Panc1 (cell line): Measurements from ENCODE around the gene MND1. TPM values are rescaled to one million over a fixed set of nuclear protein-coding genes. Genes with fewer than 3 reads are reported as not detected.

Experiments used
- ATAC-seq: fragments of 200-7000 bp; cut with Tn5 transposase; 2 replicates; pipeline ENCODE4 v1.9.1; 2020; ENCODE audit warnings: mild to moderate bottlenecking, moderate library complexity
- BruUV-seq: library from RNA; stranded (reverse); fragments of 400-500 nt; replicated peaks from 2 replicates; lab custom pipeline; 2021; lab: Mats Ljungman, UMichigan
- CTCF ChIA-PET: fragments of 300-600 bp; sonication (Branson Sonifier 250); formaldehyde crosslinking; loops from one replicate; lab custom pipeline; 2022; ENCODE audit warnings: antibody characterized with exemption; lab: Charles Lee
- POLR2A ChIA-PET: fragments of 300-600 bp; sonication (Branson Sonifier 250); formaldehyde crosslinking; loops from one replicate; lab custom pipeline; 2022; ENCODE audit warnings: antibody characterized with exemption; lab: Charles Lee
- DNase-seq: peaks from one replicate; pipeline ENCODE4 v3.0.0-alpha.2; 2010; ENCODE audit warnings: low read depth, low spot score
- H3K27ac ChIP-seq: 2 replicates; pipeline ENCODE4 v1.5.1; 2011; ENCODE audit warnings: mild to moderate bottlenecking, low read length, inconsistent platforms
- H3K27me3 ChIP-seq: fragments of 200-500 bp; sonication (Bioruptor generic); 2 replicates; pipeline ENCODE4 v1.6.0; 2014; ENCODE audit warnings: low read length, inconsistent platforms; ENCODE audit not compliant: control insufficient read depth, insufficient read depth
- H3K36me3 ChIP-seq: fragments of 200-500 bp; sonication (Bioruptor generic); 2 replicates; pipeline ENCODE4 v1.5.1; 2014; ENCODE audit warnings: inconsistent platforms, mild to moderate bottlenecking, low read length, moderate library complexity; ENCODE audit not compliant: control insufficient read depth, insufficient read depth
- H3K4me1 ChIP-seq: 2 replicates; pipeline ENCODE4 v1.5.1; 2011; ENCODE audit warnings: inconsistent platforms, mild to moderate bottlenecking, low read length, moderate library complexity; ENCODE audit not compliant: control insufficient read depth, insufficient read depth
- H3K4me3 ChIP-seq, 2 experiments: 2 replicates each; pipeline ENCODE4 v1.5.1; 2011 to 2012; ENCODE audit warnings: low read depth in 2 of 2, low read length in 2 of 2, mild to moderate bottlenecking in 2 of 2, inconsistent platforms in 1 of 2, moderate library complexity in 1 of 2
- H3K9me3 ChIP-seq: fragments of 200-500 bp; sonication (Bioruptor generic); 2 replicates; pipeline ENCODE4 v1.5.1; 2014; ENCODE audit warnings: low read depth, mild to moderate bottlenecking, inconsistent platforms, low read length, moderate library complexity; ENCODE audit not compliant: control insufficient read depth, insufficient read depth
- POLR2AphosphoS5 ChIP-seq: IDR thresholded peaks from 2 replicates; pipeline ENCODE4 v1.6.1; 2012; ENCODE audit warnings: mild to moderate bottlenecking, low read depth, low read length, moderate library complexity
- SIN3A ChIP-seq: IDR thresholded peaks from 2 replicates; pipeline ENCODE4 v1.6.1; 2012; ENCODE audit warnings: low read depth, mild to moderate bottlenecking, low read length, moderate library complexity, borderline replicate concordance; ENCODE audit not compliant: insufficient read depth
- TCF7L2 ChIP-seq: IDR thresholded peaks from 2 replicates; pipeline ENCODE4 v1.6.1; 2011; ENCODE audit warnings: mild to moderate bottlenecking, low read depth, low read length, inconsistent platforms
- in situ Hi-C: cut with HindIII; loops from 2 replicates; pipeline ENCODE4 v1.10.0; 2016; ENCODE audit warnings: low sequenced_read_pairs, low pct_unique_long_range_greater_than_20kb
- intact Hi-C: fragments of 100-400 bp; cut with micrococcal nuclease; formaldehyde crosslinking; loops from one replicate; pipeline ENCODE4 v1.10.0; 2022; ENCODE audit not compliant: unreplicated experiment
- total RNA-seq: library from RNA; stranded (reverse); gene quantifications from one replicate; pipeline ENCODE4 v1.2.1, GENCODE V29; 2021; ENCODE audit not compliant: unreplicated experiment
- TF ChIP-seq, protein P1 (sequence below): fragments of 450-650 bp; IDR thresholded peaks from 2 replicates; pipeline ENCODE4 v1.5.1; 2017; ENCODE audit warnings: mild to moderate bottlenecking
- TF ChIP-seq, protein P2 (sequence below), 2 experiments: IDR thresholded peaks; 2 replicates each; pipeline ENCODE4 v1.6.1; 2011 to 2012; ENCODE audit warnings: low read depth in 2 of 2, control low read depth in 1 of 2, low read length in 1 of 2, mild to moderate bottlenecking in 1 of 2, moderate library complexity in 1 of 2; ENCODE audit not compliant: insufficient read depth in 1 of 2

The MND1 gene
- total RNA-seq, 1 experiment from 2014 or later, result 9.4 TPM

DNA sequence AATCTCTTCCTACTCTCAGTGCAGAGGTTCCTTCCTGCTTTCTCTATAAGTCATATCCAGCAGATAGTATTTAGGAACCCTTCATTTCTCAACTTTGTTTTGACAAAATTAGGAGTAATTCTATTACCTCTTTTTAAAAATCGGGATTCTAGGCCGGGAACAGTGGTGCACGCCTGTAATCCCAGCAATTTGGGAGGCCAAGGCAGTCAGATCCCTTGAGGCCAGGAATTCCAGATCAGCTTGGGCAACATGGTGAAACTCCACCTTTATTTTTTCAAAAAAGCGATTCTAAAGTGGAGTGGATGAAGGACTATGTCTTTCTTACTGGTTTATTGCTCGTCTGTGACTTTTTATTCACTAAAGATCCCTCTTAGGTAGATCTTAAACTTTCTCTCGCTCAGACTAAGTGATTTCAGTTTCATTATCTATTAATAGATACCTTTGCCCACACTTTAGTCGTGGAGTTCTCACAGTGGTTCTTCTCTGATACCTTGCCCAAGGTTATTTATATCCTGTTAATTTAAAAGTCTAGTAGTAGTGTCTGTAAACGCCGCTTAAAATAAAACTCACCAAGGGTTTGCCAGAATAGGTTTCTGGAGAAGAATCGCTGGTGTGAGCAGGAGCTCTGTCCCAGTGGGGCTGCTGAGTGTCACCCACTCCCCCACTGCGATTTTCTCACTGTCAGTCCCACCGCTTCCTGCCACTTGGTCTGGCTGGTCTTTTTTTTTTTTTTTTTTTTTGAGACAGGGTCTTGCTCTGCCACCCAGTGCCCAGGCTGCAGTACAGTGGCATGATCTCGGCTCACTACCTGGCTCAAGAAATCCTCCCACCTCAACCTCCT lies 94.6 kb downstream of the MND1 start:
- ChIA-PET POLR2A (no interaction called here), CTCF (no interaction called here)
- intact Hi-C loops (no loop called here), in situ Hi-C loops (no loop called here)
- H3K9me3 ChIP-seq, result no peaks in the 10 kb centered on the region
- no peaks in the 10 kb centered on the region for H3K36me3 ChIP-seq
- ATAC-seq (no peak), DNase-seq (no peak)
- no peak overlapping the region for H3K27ac ChIP-seq
- H3K4me1 ChIP-seq, result no peaks in the 10 kb centered on the region
- H3K4me3 ChIP-seq, result no peak overlapping the region
- H3K27me3 ChIP-seq, result no peaks in the 10 kb centered on the region
- no peak for TF ChIP-seq POLR2AphosphoS5
- no peak for TF ChIP-seq TCF7L2
- TF ChIP-seq SIN3A, result no peak
- TF ChIP-seq, protein P1, sequence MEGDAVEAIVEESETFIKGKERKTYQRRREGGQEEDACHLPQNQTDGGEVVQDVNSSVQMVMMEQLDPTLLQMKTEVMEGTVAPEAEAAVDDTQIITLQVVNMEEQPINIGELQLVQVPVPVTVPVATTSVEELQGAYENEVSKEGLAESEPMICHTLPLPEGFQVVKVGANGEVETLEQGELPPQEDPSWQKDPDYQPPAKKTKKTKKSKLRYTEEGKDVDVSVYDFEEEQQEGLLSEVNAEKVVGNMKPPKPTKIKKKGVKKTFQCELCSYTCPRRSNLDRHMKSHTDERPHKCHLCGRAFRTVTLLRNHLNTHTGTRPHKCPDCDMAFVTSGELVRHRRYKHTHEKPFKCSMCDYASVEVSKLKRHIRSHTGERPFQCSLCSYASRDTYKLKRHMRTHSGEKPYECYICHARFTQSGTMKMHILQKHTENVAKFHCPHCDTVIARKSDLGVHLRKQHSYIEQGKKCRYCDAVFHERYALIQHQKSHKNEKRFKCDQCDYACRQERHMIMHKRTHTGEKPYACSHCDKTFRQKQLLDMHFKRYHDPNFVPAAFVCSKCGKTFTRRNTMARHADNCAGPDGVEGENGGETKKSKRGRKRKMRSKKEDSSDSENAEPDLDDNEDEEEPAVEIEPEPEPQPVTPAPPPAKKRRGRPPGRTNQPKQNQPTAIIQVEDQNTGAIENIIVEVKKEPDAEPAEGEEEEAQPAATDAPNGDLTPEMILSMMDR, result no peak
- TF ChIP-seq, protein P2, sequence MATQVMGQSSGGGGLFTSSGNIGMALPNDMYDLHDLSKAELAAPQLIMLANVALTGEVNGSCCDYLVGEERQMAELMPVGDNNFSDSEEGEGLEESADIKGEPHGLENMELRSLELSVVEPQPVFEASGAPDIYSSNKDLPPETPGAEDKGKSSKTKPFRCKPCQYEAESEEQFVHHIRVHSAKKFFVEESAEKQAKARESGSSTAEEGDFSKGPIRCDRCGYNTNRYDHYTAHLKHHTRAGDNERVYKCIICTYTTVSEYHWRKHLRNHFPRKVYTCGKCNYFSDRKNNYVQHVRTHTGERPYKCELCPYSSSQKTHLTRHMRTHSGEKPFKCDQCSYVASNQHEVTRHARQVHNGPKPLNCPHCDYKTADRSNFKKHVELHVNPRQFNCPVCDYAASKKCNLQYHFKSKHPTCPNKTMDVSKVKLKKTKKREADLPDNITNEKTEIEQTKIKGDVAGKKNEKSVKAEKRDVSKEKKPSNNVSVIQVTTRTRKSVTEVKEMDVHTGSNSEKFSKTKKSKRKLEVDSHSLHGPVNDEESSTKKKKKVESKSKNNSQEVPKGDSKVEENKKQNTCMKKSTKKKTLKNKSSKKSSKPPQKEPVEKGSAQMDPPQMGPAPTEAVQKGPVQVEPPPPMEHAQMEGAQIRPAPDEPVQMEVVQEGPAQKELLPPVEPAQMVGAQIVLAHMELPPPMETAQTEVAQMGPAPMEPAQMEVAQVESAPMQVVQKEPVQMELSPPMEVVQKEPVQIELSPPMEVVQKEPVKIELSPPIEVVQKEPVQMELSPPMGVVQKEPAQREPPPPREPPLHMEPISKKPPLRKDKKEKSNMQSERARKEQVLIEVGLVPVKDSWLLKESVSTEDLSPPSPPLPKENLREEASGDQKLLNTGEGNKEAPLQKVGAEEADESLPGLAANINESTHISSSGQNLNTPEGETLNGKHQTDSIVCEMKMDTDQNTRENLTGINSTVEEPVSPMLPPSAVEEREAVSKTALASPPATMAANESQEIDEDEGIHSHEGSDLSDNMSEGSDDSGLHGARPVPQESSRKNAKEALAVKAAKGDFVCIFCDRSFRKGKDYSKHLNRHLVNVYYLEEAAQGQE (IDR thresholded peaks at IDR 0.05; ENCODE audit: insufficient read depth in 1 of 2, low read depth in 2 of 2, low read length in 1 of 2), result no peak
- no TSS peak for BruUV-seq

DNA sequence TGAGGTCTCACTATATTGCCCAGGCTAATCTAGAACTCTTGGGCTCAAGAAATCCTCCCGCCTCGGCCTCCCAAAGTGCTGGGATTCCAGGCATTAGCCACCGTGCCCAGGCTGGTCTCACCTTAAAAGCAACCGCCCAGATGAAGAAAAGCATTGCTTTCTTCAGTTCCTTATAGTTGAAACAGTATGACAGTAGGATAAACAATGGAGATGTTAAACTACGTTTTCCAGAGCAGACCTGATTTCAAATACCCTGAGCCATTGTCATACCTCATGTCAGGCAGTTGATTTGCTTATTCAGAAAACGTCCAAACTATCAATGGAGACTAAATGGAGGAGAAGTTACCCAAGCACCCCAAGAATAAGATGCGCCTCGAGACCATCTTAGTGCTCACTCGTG lies 95.3 kb downstream of the MND1 start:
- Histone ChIP-seq H3K9me3 (no peaks in the 10 kb centered on the region), H3K4me3 (no peak overlapping the region), H3K4me1 (no peaks in the 10 kb centered on the region), H3K27me3 (no peaks in the 10 kb centered on the region), H3K36me3 (no peaks in the 10 kb centered on the region), H3K27ac (no peak overlapping the region)
- in situ Hi-C loops, result no loop called here
- DNase-seq (no peak), ATAC-seq (no peak)
- intact Hi-C loops, result no loop called here
- BruUV-seq, result no TSS peak
- ChIA-PET CTCF (no interaction called here), POLR2A (no interaction called here)
- TF ChIP-seq, protein P2 (IDR thresholded peaks at IDR 0.05; ENCODE audit: insufficient read depth in 1 of 2, low read depth in 2 of 2, low read length in 1 of 2), result no peak
- TF ChIP-seq TCF7L2, result no peak
- no peak for TF ChIP-seq POLR2AphosphoS5
- TF ChIP-seq, protein P1, result no peak
- no peak for TF ChIP-seq SIN3A
